SKM-1 treated with dmso at 0.1 percent for 144 hours (cell line): ENCODE results near the gene SLC9A9.

ENCODE experiments used
- DNase-seq: peaks from one replicate; lab custom pipeline; 2025; ENCODE audit not compliant: unreplicated experiment; lab: John Stamatoyannopoulos, UW

SLC9A9 gene

GRCh38 chr3:143362115-143362991, 485.9 kb downstream of the SLC9A9 start:
- DNase-seq: no peak

- no peak for DNase-seq
Measured at GRCh38 chr3:143361589-143361988, 486.7 kb downstream of the SLC9A9 start.

GRCh38 chr3:143360244-143360643, 488.0 kb downstream of the SLC9A9 start:
- DNase-seq: no peak

- no peak for DNase-seq
Measured at GRCh38 chr3:143358793-143359491, 489.3 kb downstream of the SLC9A9 start.

GRCh38 chr3:143358155-143358792, 490.0 kb downstream of the SLC9A9 start:
- no peak for DNase-seq

- DNase-seq: no peak
Measured at GRCh38 chr3:143357700-143358099, 490.6 kb downstream of the SLC9A9 start.

GRCh38 chr3:143356839-143357238, 491.4 kb downstream of the SLC9A9 start:
- DNase-seq: no peak

- no peak for DNase-seq
Measured at GRCh38 chr3:143354342-143354741, 493.9 kb downstream of the SLC9A9 start.

GRCh38 chr3:143352850-143353550, 495.3 kb downstream of the SLC9A9 start:
- no peak for DNase-seq

- no peak for DNase-seq
Measured at GRCh38 chr3:143351895-143352608, 496.2 kb downstream of the SLC9A9 start.

- DNase-seq: no peak
Measured at GRCh38 chr3:143351354-143351753, 496.9 kb downstream of the SLC9A9 start.

GRCh38 chr3:143349455-143349854, 498.8 kb downstream of the SLC9A9 start:
- DNase-seq: no peak

GRCh38 chr3:143348486-143349327, 499.6 kb downstream of the SLC9A9 start:
- no peak for DNase-seq

- DNase-seq: no peak
Measured at GRCh38 chr3:143344516-143345165, 503.6 kb downstream of the SLC9A9 start.

GRCh38 chr3:143343944-143344343, 504.3 kb downstream of the SLC9A9 start:
- DNase-seq: no peak

- no peak for DNase-seq
Measured at GRCh38 chr3:143343031-143343430, 505.2 kb downstream of the SLC9A9 start.

- no peak for DNase-seq
Measured at GRCh38 chr3:143339451-143339850, 508.8 kb downstream of the SLC9A9 start.

GRCh38 chr3:143337387-143337786, 510.9 kb downstream of the SLC9A9 start:
- DNase-seq: no peak

- DNase-seq: no peak
Measured at GRCh38 chr3:143334231-143334630, 514.0 kb downstream of the SLC9A9 start.
